Left ventricle myocardium inferior (tissue), 1 donor: Measurements from ENCODE around the gene COL5A2. TPM values are rescaled to one million over a fixed set of nuclear protein-coding genes. Genes with fewer than 3 reads are reported as not detected.

ENCODE experiments used
- DNase-seq: peaks from one replicate; pipeline ENCODE4 v3.0.0-alpha.2; 2020
- H3K27ac ChIP-seq: fragments of 200-600 bp; replicated peaks from 2 replicates; pipeline ENCODE4 v1.8.0; 2021
- H3K27me3 ChIP-seq: fragments of 200-600 bp; 2 replicates; pipeline ENCODE4 v1.8.0; 2021; ENCODE audit warnings: low read depth
- H3K36me3 ChIP-seq: fragments of 200-600 bp; 2 replicates; pipeline ENCODE4 v1.8.0; 2021
- H3K4me1 ChIP-seq: fragments of 200-600 bp; 2 replicates; pipeline ENCODE4 v1.8.0; 2021
- H3K4me3 ChIP-seq: fragments of 200-600 bp; 2 replicates; pipeline ENCODE4 v1.8.0; 2021; ENCODE audit warnings: mild to moderate bottlenecking, moderate library complexity
- H3K9me3 ChIP-seq: fragments of 200-600 bp; replicated peaks from 2 replicates; pipeline ENCODE4 v1.8.0; 2021
- CTCF ChIP-seq: fragments of 200-600 bp; IDR thresholded peaks from 2 replicates; pipeline ENCODE4 v1.8.0; 2021; ENCODE audit warnings: antibody characterized with exemption, mild to moderate bottlenecking, borderline replicate concordance
- intact Hi-C: fragments of 100-400 bp; cut with micrococcal nuclease; formaldehyde crosslinking; loops from one replicate; pipeline ENCODE4 v1.11.0; 2022
- total RNA-seq: library from RNA; stranded (reverse); fragmentation: NEBNext Ultra II Directional; extraction: Animal tissue kit (Norgen Biotek cat#: 25700); gene quantifications from one replicate; pipeline ENCODE4 v1.2.1, GENCODE V29; 2021
- donor health status: DM: no; HTN: yes; CAD: no; lungs with severe emphysema.

COL5A2 gene
- total RNA-seq, 1 donor from 2014 or later, result 9.3 TPM

- intact Hi-C loops, result no loop called here
- TF ChIP-seq CTCF, result no peak
- no peak overlapping the region for H3K27ac ChIP-seq
Measured at GRCh38 chr2:189129971-189130370, 49.6 kb downstream of the COL5A2 start.

GRCh38 chr2:189128970-189129369 is 50.6 kb downstream of the COL5A2 start:
- H3K27ac ChIP-seq, result peak overlapping the region; percentile 2
- no peaks in the 10 kb centered on the region for H3K27me3 ChIP-seq
- H3K36me3 ChIP-seq, result no peaks in the 10 kb centered on the region
- H3K4me3 ChIP-seq, result no peak overlapping the region
- intact Hi-C loops, result no loop called here
- TF ChIP-seq CTCF, result no peak
- DNase-seq, result no peak
- no peaks in the 10 kb centered on the region for H3K4me1 ChIP-seq
- no peaks in the 10 kb centered on the region for H3K9me3 ChIP-seq

More at GRCh38 chr2:189129971-189130370, 49.6 kb downstream of the COL5A2 start:
- Histone ChIP-seq H3K27me3 (no peaks in the 10 kb centered on the region), H3K9me3 (no peaks in the 10 kb centered on the region), H3K4me1 (no peaks in the 10 kb centered on the region), H3K36me3 (no peaks in the 10 kb centered on the region), H3K4me3 (no peak overlapping the region)
- DNase-seq, result no peak

GRCh38 chr2:189127756-189128155 is 51.8 kb downstream of the COL5A2 start:
- intact Hi-C loops, result no loop called here
- no peaks in the 10 kb centered on the region for H3K9me3 ChIP-seq
- no peak overlapping the region for H3K27ac ChIP-seq
- H3K27me3 ChIP-seq, result no peaks in the 10 kb centered on the region
- no peak for TF ChIP-seq CTCF
- H3K4me3 ChIP-seq, result no peak overlapping the region
- DNase-seq, result no peak
- no peaks in the 10 kb centered on the region for H3K4me1 ChIP-seq
- no peaks in the 10 kb centered on the region for H3K36me3 ChIP-seq

- H3K9me3 ChIP-seq, result no peaks in the 10 kb centered on the region
- no peaks in the 10 kb centered on the region for H3K36me3 ChIP-seq
- H3K27ac ChIP-seq, result no peak overlapping the region
- TF ChIP-seq CTCF, result no peak
- intact Hi-C loops, result no loop called here
- no peaks in the 10 kb centered on the region for H3K4me1 ChIP-seq
- no peak overlapping the region for H3K4me3 ChIP-seq
- DNase-seq, result no peak
- H3K27me3 ChIP-seq, result no peaks in the 10 kb centered on the region
Measured at GRCh38 chr2:189125195-189125594, 54.4 kb downstream of the COL5A2 start.

GRCh38 chr2:189124175-189124574 is 55.4 kb downstream of the COL5A2 start:
- intact Hi-C loops, result no loop called here

More at GRCh38 chr2:189124175-189124574, 55.4 kb downstream of the COL5A2 start:
- H3K27ac ChIP-seq, result no peak overlapping the region
- H3K36me3 ChIP-seq, result no peaks in the 10 kb centered on the region
- H3K4me3 ChIP-seq, result no peak overlapping the region
- H3K4me1 ChIP-seq, result no peaks in the 10 kb centered on the region
- no peak for DNase-seq
- H3K9me3 ChIP-seq, result no peaks in the 10 kb centered on the region
- no peak for TF ChIP-seq CTCF
- H3K27me3 ChIP-seq, result no peaks in the 10 kb centered on the region
